Stomach (tissue), 4 donors: ENCODE data around the gene CASP9.

Experiments used
- EP300 ChIP-seq: sonication (generic); formaldehyde crosslinking; IDR thresholded peaks from one replicate; pipeline ENCODE4 v1.6.1; 2017; ENCODE audit warnings: antibody characterized with exemption
- POLR2A ChIP-seq, 4 donors: fragments of 450-650 bp; IDR thresholded peaks; one replicate each; pipeline ENCODE4 v1.6.1; 2016; ENCODE audit warnings: antibody characterized with exemption in 4 of 4, control low read depth in 2 of 4, mild to moderate bottlenecking in 1 of 4, moderate library complexity in 1 of 4
- POLR2AphosphoS5 ChIP-seq, 3 donors: sonication (generic); formaldehyde crosslinking; IDR thresholded peaks; one replicate each; pipeline ENCODE4 v1.6.1; 2016; ENCODE audit warnings: antibody characterized with exemption in 3 of 3
- TF ChIP-seq, protein P1 (sequence below), 7 experiments: fragments of 450-650 bp in 4 of 7; fragments of 200-600 bp in 3 of 7; sonication (generic) in 3 of 7; IDR thresholded peaks; one replicate each; pipeline ENCODE4 v1.5.1; 2016 to 2019; ENCODE audit warnings: antibody characterized with exemption in 7 of 7, control low read depth in 2 of 7, mild to moderate bottlenecking in 1 of 7

DNA sequence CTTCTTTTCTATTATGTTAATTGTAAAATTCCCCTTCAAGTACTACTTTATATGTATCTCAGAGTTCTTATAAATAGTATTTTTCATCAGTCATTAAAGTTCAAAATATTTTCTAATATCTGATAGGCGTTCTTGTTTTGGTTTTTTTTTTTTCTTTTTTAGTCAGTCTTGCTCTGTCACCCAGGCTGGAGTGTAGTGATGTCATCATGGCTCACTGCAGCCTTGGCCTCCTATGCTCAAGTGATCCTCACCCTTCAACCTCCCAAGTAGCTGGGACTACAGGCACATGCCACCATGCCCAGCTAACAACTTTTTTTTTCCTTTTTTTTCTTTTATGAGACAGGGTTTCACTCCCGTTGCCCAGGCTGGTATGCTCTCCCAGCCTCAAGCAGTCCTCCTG is 33.6 kb upstream of the CASP9 start:
- TF ChIP-seq, protein P1, sequence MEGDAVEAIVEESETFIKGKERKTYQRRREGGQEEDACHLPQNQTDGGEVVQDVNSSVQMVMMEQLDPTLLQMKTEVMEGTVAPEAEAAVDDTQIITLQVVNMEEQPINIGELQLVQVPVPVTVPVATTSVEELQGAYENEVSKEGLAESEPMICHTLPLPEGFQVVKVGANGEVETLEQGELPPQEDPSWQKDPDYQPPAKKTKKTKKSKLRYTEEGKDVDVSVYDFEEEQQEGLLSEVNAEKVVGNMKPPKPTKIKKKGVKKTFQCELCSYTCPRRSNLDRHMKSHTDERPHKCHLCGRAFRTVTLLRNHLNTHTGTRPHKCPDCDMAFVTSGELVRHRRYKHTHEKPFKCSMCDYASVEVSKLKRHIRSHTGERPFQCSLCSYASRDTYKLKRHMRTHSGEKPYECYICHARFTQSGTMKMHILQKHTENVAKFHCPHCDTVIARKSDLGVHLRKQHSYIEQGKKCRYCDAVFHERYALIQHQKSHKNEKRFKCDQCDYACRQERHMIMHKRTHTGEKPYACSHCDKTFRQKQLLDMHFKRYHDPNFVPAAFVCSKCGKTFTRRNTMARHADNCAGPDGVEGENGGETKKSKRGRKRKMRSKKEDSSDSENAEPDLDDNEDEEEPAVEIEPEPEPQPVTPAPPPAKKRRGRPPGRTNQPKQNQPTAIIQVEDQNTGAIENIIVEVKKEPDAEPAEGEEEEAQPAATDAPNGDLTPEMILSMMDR (IDR thresholded peaks at IDR 0.05) = no peak
- TF ChIP-seq POLR2AphosphoS5 (IDR thresholded peaks at IDR 0.05) = no peak
- TF ChIP-seq POLR2A (IDR thresholded peaks at IDR 0.05) = no peak
- no peak for TF ChIP-seq EP300
